K562 (cell line): Measurements from ENCODE around the gene ZDHHC12. TPM values are rescaled to one million over a fixed set of nuclear protein-coding genes. Genes with fewer than 3 reads are reported as not detected.

ENCODE experiments used
- CTCFL ChIP-seq: IDR thresholded peaks from 2 replicates; pipeline ENCODE4 v1.6.1; 2011; ENCODE audit warnings: borderline replicate concordance, low read depth, mild to moderate bottlenecking, moderate library complexity, low read length; ENCODE audit not compliant: insufficient read depth, poor library complexity, severe bottlenecking
- ELF1 ChIP-seq: fragments of 200-800 bp; sonication (Bioruptor generic); IDR thresholded peaks from 2 replicates; pipeline ENCODE4 v1.6.1; 2016; ENCODE audit warnings: missing genetic modification characterization, missing compliant biosample characterization
- FOXJ3 ChIP-seq: sonication (generic); formaldehyde crosslinking; IDR thresholded peaks from 2 replicates; pipeline ENCODE4 v1.4.0; 2020; ENCODE audit warnings: mild to moderate bottlenecking, missing genetic modification reagents
- FOXP1 ChIP-seq: sonication (generic); formaldehyde crosslinking; IDR thresholded peaks from 2 replicates; pipeline ENCODE4 v1.8.0; 2022; ENCODE audit warnings: mild to moderate bottlenecking, missing genetic modification reagents
- HNRNPL ChIP-seq: fragments of 200-400 bp; formaldehyde crosslinking; IDR thresholded peaks from 2 replicates; pipeline ENCODE4 v1.6.1; 2017; ENCODE audit warnings: low read depth, mild to moderate bottlenecking, low read length
- KAT7 ChIP-seq: sonication (generic); formaldehyde crosslinking; IDR thresholded peaks from 2 replicates; pipeline ENCODE4 v1.8.0; 2022; ENCODE audit warnings: missing genetic modification reagents, mild to moderate bottlenecking, borderline replicate concordance
- LCOR ChIP-seq: sonication (generic); formaldehyde crosslinking; IDR thresholded peaks from 2 replicates; pipeline ENCODE4 v1.8.0; 2022; ENCODE audit warnings: mild to moderate bottlenecking, missing genetic modification reagents
- NFIC ChIP-seq: fragments of 450-650 bp; IDR thresholded peaks from 2 replicates; pipeline ENCODE4 v1.6.1; 2017; ENCODE audit warnings: mild to moderate bottlenecking, inconsistent platforms
- SMAD4 ChIP-seq: fragments of 250-450 bp; sonication (Bioruptor Pico); conservative IDR thresholded peaks from 2 replicates; pipeline ENCODE4 v1.8.0; 2021; ENCODE audit warnings: inconsistent platforms, mild to moderate bottlenecking, moderate library complexity
- TARDBP ChIP-seq: fragments of 450-650 bp; IDR thresholded peaks from 2 replicates; pipeline ENCODE4 v1.6.1; 2016
- TFAP4 ChIP-seq: sonication (generic); formaldehyde crosslinking; IDR thresholded peaks from 2 replicates; pipeline ENCODE4 v1.8.0; 2022; ENCODE audit warnings: missing genetic modification reagents, mild to moderate bottlenecking, moderate library complexity, borderline replicate concordance
- ZFP30 ChIP-seq: fragments of 250-450 bp; sonication (Bioruptor Pico); IDR thresholded peaks from 2 replicates; pipeline ENCODE4 v1.8.0; 2022; ENCODE audit warnings: moderate library complexity, mild to moderate bottlenecking, inconsistent platforms, borderline replicate concordance
- ZKSCAN1 ChIP-seq: fragments of 150-350 bp; IDR thresholded peaks from 2 replicates; pipeline ENCODE4 v1.6.1; 2016; ENCODE audit warnings: low read depth, low read length
- polyA plus RNA-seq, 8 experiments: library from polyadenylated mRNA; depleted of rRNA in 4 of 8; stranded (reverse) in 5 of 8; unstranded in 3 of 8; fragments of >200 nt; fragmentation: Nextera tagmentation in 2 of 8; fragmentation: Illumina TruSeq in 1 of 8; extraction: Ambion mirVana in 2 of 8; extraction: Trizol in 1 of 8; gene quantifications; 2 replicates each; pipeline versions ENCODE4 v1.2.1 to v1.2.3, GENCODE V29; 2011 to 2014; ENCODE audit warnings: inconsistent platforms in 1 of 8, missing spikeins in 1 of 8
- total RNA-seq, 7 experiments: library from RNA; depleted of rRNA in 6 of 7; stranded (reverse); fragments of >200 nt in 6 of 7; fragmentation: Illumina TruSeq in 2 of 7; extraction: Trizol in 2 of 7; gene quantifications; 2 replicates each; pipeline versions ENCODE4 v1.2.1 to v1.2.3, GENCODE V29; 2011 to 2021; ENCODE audit warnings: low replicate concordance in 1 of 7
- TF ChIP-seq, protein P1 (sequence below): fragments of 450-650 bp; IDR thresholded peaks from 2 replicates; pipeline ENCODE4 v1.6.1; 2018; ENCODE audit warnings: mild to moderate bottlenecking, low read depth; ENCODE audit not compliant: partially characterized antibody
- TF ChIP-seq, protein P2 (sequence below): fragments of 250-450 bp; sonication (Bioruptor Pico); IDR thresholded peaks from 2 replicates; pipeline ENCODE4 v1.8.0; 2021; ENCODE audit warnings: moderate library complexity, mild to moderate bottlenecking, inconsistent platforms
- TF ChIP-seq, protein P3 (sequence below), 2 experiments: fragments of 450-650 bp; conservative IDR thresholded peaks; 2 replicates each; pipeline ENCODE4 v1.6.1; 2017; ENCODE audit warnings: mild to moderate bottlenecking in 2 of 2, moderate library complexity in 2 of 2
- TF ChIP-seq, protein P4 (sequence below): fragments of 450-650 bp; formaldehyde crosslinking; IDR thresholded peaks from 2 replicates; pipeline ENCODE4 v1.4.0; 2020; ENCODE audit warnings: mild to moderate bottlenecking, mixed read lengths
- TF ChIP-seq, protein P5 (sequence below): sonication (generic); formaldehyde crosslinking; IDR thresholded peaks from 2 replicates; pipeline ENCODE4 v1.8.0; 2023; ENCODE audit warnings: mild to moderate bottlenecking, missing genetic modification reagents

Gene ZDHHC12
- total and polyA plus RNA-seq, 9 of the 15 experiments (the other 6 are each of a cell fraction or from before 2014, with no cell fraction given) = 0.21 to 38.0 (median 13.8) TPM

- TF ChIP-seq, protein P1, sequence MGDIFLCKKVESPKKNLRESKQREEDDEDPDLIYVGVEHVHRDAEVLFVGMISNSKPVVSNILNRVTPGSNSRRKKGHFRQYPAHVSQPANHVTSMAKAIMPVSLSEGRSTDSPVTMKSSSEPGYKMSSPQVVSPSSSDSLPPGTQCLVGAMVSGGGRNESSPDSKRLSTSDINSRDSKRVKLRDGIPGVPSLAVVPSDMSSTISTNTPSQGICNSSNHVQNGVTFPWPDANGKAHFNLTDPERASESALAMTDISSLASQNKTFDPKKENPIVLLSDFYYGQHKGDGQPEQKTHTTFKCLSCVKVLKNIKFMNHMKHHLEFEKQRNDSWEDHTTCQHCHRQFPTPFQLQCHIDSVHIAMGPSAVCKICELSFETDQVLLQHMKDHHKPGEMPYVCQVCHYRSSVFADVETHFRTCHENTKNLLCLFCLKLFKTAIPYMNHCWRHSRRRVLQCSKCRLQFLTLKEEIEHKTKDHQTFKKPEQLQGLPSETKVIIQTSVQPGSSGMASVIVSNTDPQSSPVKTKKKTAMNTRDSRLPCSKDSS = no peak
- TF ChIP-seq, protein P2, sequence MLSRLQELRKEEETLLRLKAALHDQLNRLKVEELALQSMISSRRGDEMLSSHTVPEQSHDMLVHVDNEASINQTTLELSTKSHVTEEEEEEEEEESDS (CRISPR knock-in tag) = no peak
- TF ChIP-seq NFIC (peak; percentile 35), CTCFL (peak; percentile 80), LCOR (CRISPR knock-in tag) (peak; percentile 83; the same call in 1 of the 2 replicates), HNRNPL (peak; percentile 84), SMAD4 (CRISPR knock-in tag) (peak; percentile 79), KAT7 (CRISPR knock-in tag) (peak; percentile 58; the same call in 1 of the 2 replicates), TFAP4 (CRISPR knock-in tag) (peak; percentile 82; the same call in 1 of the 2 replicates), ELF1 (tag) (peak; percentile 71), FOXJ3 (no peak), ZKSCAN1 (peak; percentile 63; the same call in 1 of the 2 replicates), ZFP30 (no peak), FOXP1 (CRISPR knock-in tag) (peak; percentile 84; the same call in 1 of the 2 replicates), TARDBP (peak; percentile 93)
- TF ChIP-seq, protein P3, sequence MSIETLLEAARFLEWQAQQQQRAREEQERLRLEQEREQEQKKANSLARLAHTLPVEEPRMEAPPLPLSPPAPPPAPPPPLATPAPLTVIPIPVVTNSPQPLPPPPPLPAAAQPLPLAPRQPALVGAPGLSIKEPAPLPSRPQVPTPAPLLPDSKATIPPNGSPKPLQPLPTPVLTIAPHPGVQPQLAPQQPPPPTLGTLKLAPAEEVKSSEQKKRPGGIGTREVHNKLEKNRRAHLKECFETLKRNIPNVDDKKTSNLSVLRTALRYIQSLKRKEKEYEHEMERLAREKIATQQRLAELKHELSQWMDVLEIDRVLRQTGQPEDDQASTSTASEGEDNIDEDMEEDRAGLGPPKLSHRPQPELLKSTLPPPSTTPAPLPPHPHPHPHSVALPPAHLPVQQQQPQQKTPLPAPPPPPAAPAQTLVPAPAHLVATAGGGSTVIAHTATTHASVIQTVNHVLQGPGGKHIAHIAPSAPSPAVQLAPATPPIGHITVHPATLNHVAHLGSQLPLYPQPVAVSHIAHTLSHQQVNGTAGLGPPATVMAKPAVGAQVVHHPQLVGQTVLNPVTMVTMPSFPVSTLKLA (conservative IDR thresholded peaks at IDR 0.05) = peak in 1 of 2 experiments; percentile 64; a peak in 3 of 4 replicates
- TF ChIP-seq, protein P4, sequence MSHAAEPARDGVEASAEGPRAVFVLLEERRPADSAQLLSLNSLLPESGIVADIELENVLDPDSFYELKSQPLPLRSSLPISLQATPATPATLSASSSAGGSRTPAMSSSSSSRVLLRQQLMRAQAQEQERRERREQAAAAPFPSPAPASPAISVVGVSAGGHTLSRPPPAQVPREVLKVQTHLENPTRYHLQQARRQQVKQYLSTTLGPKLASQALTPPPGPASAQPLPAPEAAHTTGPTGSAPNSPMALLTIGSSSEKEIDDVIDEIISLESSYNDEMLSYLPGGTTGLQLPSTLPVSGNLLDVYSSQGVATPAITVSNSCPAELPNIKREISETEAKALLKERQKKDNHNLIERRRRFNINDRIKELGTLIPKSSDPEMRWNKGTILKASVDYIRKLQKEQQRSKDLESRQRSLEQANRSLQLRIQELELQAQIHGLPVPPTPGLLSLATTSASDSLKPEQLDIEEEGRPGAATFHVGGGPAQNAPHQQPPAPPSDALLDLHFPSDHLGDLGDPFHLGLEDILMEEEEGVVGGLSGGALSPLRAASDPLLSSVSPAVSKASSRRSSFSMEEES = no peak
- TF ChIP-seq, protein P5, sequence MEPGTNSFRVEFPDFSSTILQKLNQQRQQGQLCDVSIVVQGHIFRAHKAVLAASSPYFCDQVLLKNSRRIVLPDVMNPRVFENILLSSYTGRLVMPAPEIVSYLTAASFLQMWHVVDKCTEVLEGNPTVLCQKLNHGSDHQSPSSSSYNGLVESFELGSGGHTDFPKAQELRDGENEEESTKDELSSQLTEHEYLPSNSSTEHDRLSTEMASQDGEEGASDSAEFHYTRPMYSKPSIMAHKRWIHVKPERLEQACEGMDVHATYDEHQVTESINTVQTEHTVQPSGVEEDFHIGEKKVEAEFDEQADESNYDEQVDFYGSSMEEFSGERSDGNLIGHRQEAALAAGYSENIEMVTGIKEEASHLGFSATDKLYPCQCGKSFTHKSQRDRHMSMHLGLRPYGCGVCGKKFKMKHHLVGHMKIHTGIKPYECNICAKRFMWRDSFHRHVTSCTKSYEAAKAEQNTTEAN = peak; percentile 63; the same call in 1 of the 2 replicates
Observed at GRCh38 chr9:128702445-128702948, 21.4 kb downstream of the ZDHHC12 start, which contains the start of gene PKN3 (continued).
